DND-41 (cell line): Measurements from ENCODE around the gene IL13RA1.

Experiments
- ATAC-seq: fragments of 200-7000 bp; cut with Tn5 transposase; 3 replicates; pipeline ENCODE4 v1.9.1; 2021; ENCODE audit warnings: low read depth; ENCODE audit not compliant: insufficient read depth
- DNase-seq: peaks from one replicate; pipeline ENCODE4 v3.0.0-alpha.2; 2020
- H2AFZ ChIP-seq: 2 replicates; pipeline ENCODE4 v1.6.0; 2012; ENCODE audit warnings: low read depth, low read length
- H3K27ac ChIP-seq: 2 replicates; pipeline ENCODE4 v1.5.1; 2012; ENCODE audit warnings: low read length, inconsistent platforms
- H3K27me3 ChIP-seq: fragments of 200-600 bp; sonication (generic); 2 replicates; pipeline ENCODE4 v1.6.0; 2012; ENCODE audit warnings: low read length, mild to moderate bottlenecking, inconsistent platforms; ENCODE audit not compliant: insufficient read depth, poor library complexity
- H3K36me3 ChIP-seq: 2 replicates; pipeline ENCODE4 v1.5.1; 2012; ENCODE audit warnings: low read length, inconsistent platforms; ENCODE audit not compliant: insufficient read depth
- H3K4me1 ChIP-seq: 2 replicates; pipeline ENCODE4 v1.5.1; 2012; ENCODE audit warnings: mild to moderate bottlenecking, low read length; ENCODE audit not compliant: insufficient read depth
- H3K4me2 ChIP-seq: 2 replicates; pipeline ENCODE4 v1.6.0; 2012; ENCODE audit warnings: mild to moderate bottlenecking, moderate library complexity, low read length, inconsistent platforms; ENCODE audit not compliant: insufficient read depth
- H3K4me3 ChIP-seq, 2 experiments: fragments of 200-600 bp in 1 of 2; shearing (Covaris generic) in 1 of 2; 2 replicates each; pipeline ENCODE4 v1.5.1; 2012 to 2016; ENCODE audit warnings: inconsistent platforms in 2 of 2, low read length in 2 of 2, mild to moderate bottlenecking in 2 of 2, low read depth in 1 of 2, moderate library complexity in 1 of 2
- H3K79me2 ChIP-seq: 2 replicates; pipeline ENCODE4 v1.6.0; 2012; ENCODE audit warnings: low read length, inconsistent platforms; ENCODE audit not compliant: insufficient read depth
- H3K9ac ChIP-seq: 2 replicates; pipeline ENCODE4 v1.6.0; 2012; ENCODE audit warnings: low read depth, mild to moderate bottlenecking, inconsistent platforms, low read length, moderate library complexity
- H3K9me3 ChIP-seq: 2 replicates; pipeline ENCODE4 v1.5.1; 2012; ENCODE audit warnings: low read length, moderate library complexity, mild to moderate bottlenecking, inconsistent platforms; ENCODE audit not compliant: insufficient read depth, severe bottlenecking
- H4K20me1 ChIP-seq: 2 replicates; pipeline ENCODE4 v1.6.0; 2012; ENCODE audit warnings: low read length; ENCODE audit not compliant: insufficient read depth
- EZH2 ChIP-seq: IDR thresholded peaks from 3 replicates; pipeline ENCODE4 v1.6.1; 2012; ENCODE audit warnings: borderline replicate concordance, low read depth, mild to moderate bottlenecking, moderate library complexity, low read length, inconsistent platforms; ENCODE audit not compliant: severe bottlenecking
- TF ChIP-seq, protein P1 (sequence below): IDR thresholded peaks from 2 replicates; pipeline ENCODE4 v1.5.1; 2012; ENCODE audit warnings: borderline replicate concordance, low read length, moderate library complexity, mild to moderate bottlenecking; ENCODE audit not compliant: poor library complexity, severe bottlenecking; ENCODE audit errors: extremely low read depth

The IL13RA1 gene

DNA sequence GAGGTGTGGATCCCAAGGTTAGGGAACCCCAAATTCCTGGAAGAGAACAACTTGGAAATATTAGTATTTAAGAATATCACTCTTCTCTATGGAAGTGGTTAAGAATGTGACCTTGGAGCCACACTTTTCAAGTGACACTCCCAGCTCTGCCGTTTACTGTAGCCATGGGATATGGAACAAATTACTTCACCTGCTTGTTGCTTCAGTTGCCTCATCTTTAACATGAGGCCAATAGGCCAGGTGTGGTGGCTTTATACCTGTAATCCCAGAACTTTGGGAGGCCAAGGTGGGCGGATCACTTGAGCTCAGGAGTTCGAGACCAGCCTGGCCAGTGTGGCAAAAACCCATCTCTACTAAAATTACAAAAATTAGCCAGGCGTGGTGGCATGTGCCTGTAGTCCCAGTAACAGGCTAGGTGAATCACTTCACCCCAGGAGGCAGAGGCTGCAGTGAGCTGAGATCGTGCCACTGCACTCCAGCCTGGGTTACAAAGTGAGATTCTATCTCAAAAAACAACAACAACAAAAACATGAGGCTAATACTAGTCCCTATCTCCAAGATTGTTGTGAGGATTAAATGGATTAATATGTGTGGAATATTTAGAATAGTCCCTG lies 13.0 kb downstream of the IL13RA1 start:
- H3K79me2 ChIP-seq: no peaks in the 10 kb centered on the region
- no peaks in the 10 kb centered on the region for H3K36me3 ChIP-seq
- H3K27ac ChIP-seq: no peak overlapping the region
- H3K4me1 ChIP-seq: no peaks in the 10 kb centered on the region
- no peak for ATAC-seq
- no peak for TF ChIP-seq EZH2
- TF ChIP-seq, protein P1, sequence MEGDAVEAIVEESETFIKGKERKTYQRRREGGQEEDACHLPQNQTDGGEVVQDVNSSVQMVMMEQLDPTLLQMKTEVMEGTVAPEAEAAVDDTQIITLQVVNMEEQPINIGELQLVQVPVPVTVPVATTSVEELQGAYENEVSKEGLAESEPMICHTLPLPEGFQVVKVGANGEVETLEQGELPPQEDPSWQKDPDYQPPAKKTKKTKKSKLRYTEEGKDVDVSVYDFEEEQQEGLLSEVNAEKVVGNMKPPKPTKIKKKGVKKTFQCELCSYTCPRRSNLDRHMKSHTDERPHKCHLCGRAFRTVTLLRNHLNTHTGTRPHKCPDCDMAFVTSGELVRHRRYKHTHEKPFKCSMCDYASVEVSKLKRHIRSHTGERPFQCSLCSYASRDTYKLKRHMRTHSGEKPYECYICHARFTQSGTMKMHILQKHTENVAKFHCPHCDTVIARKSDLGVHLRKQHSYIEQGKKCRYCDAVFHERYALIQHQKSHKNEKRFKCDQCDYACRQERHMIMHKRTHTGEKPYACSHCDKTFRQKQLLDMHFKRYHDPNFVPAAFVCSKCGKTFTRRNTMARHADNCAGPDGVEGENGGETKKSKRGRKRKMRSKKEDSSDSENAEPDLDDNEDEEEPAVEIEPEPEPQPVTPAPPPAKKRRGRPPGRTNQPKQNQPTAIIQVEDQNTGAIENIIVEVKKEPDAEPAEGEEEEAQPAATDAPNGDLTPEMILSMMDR: no peak
- no peaks in the 10 kb centered on the region for H3K27me3 ChIP-seq
- no peaks in the 10 kb centered on the region for H4K20me1 ChIP-seq
- H3K4me3 ChIP-seq: no peak overlapping the region
- no peak overlapping the region for H3K9ac ChIP-seq
- no peak for DNase-seq
- H3K4me2 ChIP-seq: no peak overlapping the region
- H3K9me3 ChIP-seq: no peaks in the 10 kb centered on the region
- H2AFZ ChIP-seq: no peak overlapping the region

GRCh38 chrX:118742176-118742575 lies 14.8 kb downstream of the IL13RA1 start:
- TF ChIP-seq EZH2: no peak
- TF ChIP-seq, protein P1: no peak
- ATAC-seq (no peak), DNase-seq (no peak)
- no peak overlapping the region for H3K9ac ChIP-seq
- no peaks in the 10 kb centered on the region for H3K9me3 ChIP-seq
- no peak overlapping the region for H3K4me2 ChIP-seq
- H3K36me3 ChIP-seq: no peaks in the 10 kb centered on the region
- H4K20me1 ChIP-seq: no peaks in the 10 kb centered on the region
- H3K79me2 ChIP-seq: no peaks in the 10 kb centered on the region
- no peak overlapping the region for H2AFZ ChIP-seq
- no peaks in the 10 kb centered on the region for H3K27me3 ChIP-seq
- H3K4me1 ChIP-seq: no peaks in the 10 kb centered on the region
- no peak overlapping the region for H3K27ac ChIP-seq
- no peak overlapping the region for H3K4me3 ChIP-seq

- Histone ChIP-seq H3K9me3 (no peaks in the 10 kb centered on the region), H2AFZ (no peak overlapping the region), H3K4me1 (no peaks in the 10 kb centered on the region), H3K79me2 (no peaks in the 10 kb centered on the region), H3K9ac (no peak overlapping the region), H3K36me3 (no peaks in the 10 kb centered on the region), H3K4me2 (no peak overlapping the region), H3K4me3 (no peak overlapping the region), H3K27ac (no peak overlapping the region), H4K20me1 (no peaks in the 10 kb centered on the region), H3K27me3 (no peaks in the 10 kb centered on the region)
- no peak for TF ChIP-seq EZH2
- TF ChIP-seq, protein P1: no peak
- DNase-seq (no peak), ATAC-seq (no peak)
Measured at GRCh38 chrX:118745570-118745969, 18.2 kb downstream of the IL13RA1 start.
